HG03439 (cell line): ENCODE data around the gene DTX3L.

Experiments
- ATAC-seq: cut with Tn5 transposase; IDR thresholded peaks from one replicate; pipeline ENCODE4 v1.9.1; 2021; ENCODE audit warnings: mild to moderate bottlenecking, moderate library complexity; ENCODE audit not compliant: unreplicated experiment

Gene DTX3L

DNA sequence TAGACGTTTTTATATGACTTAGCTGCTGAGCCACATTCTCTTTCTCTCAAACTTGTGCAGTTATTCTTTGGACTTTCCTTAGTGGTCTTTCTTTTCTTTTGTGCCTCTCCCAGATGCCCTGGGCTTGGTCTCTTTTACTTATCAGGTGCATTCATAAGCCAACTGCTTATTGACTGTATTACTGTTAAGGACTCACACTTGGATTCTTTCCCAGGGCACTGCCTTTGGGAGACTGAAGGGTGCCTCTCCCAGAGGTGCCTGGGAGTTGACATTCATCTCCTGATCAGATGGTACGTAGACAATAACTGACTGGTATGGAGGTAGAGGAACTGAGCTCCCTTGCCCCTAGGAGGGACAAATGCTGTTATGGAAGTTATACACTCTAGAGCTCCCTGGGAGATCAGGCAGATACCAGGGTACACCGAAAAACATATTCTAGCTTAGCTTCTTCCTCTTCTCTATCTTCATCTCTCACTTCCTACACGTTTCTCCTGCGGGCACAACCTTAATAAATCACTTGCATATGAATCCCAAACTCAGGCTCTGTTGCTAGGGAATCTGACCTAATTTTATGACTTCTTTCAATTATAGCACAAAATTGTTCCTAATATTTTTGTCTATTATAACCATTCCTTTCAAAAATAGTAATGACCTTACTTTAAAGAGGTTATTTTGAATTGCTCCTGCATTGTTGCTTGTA lies 38.0 kb downstream of the DTX3L start:
- ATAC-seq: no peak

DNA sequence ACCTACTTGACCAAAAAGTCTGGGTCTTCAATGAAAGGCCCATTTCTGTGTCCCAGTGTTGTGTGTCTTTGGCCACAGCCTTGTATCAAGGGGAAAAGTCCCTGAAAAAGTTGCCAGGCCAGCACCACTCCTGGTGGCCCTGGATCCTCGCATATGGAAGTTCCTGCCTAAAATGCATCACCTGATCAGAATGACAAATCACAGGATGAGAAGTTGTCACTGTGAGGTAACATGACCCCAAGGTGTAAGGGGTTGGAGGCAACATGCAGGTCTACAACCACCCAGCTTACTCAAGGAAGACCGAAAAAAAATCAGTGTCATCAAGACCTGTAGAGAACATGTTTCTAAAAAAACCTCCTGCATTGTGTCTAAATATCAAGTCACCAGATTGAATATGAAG lies 38.9 kb downstream of the DTX3L start:
- no peak for ATAC-seq

DNA sequence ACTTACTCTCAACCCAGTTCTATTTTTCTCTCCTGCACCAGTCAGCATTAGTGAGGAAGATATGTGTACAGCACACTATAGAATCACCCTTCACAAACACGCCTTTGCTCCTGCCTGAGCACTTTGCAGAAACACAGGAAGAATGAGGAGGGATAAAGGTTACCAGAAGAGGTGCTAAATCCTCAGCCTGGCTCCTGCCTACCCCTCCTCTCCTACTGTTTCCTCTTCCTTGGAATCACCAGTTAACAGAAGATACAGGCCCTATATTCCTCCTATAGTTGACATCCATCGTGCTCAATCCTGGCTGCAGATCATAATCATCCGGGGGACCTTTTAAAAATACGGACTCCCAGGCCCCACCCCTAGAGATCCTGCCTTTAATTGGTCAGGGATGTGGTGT lies 42.2 kb downstream of the DTX3L start:
- no peak for ATAC-seq

DNA sequence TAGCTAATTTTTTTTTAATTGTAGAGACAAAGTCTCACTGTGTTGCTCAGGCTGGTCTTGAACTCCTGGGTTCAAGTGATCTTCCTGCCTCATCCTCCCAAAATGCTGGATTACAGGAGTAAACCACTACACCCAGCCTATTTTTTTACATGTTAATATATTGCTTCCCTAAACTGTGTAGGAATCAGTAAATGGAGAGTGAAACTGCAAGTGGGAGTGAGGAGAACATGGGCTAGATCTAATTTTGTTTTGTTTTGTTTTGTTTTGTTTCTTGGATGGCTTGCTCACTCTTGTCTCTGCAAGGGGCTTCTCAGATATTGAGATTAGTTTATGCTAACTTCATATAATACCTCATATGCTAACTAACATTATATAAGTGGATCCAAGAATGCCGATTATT lies 44.8 kb downstream of the DTX3L start:
- ATAC-seq: no peak

DNA sequence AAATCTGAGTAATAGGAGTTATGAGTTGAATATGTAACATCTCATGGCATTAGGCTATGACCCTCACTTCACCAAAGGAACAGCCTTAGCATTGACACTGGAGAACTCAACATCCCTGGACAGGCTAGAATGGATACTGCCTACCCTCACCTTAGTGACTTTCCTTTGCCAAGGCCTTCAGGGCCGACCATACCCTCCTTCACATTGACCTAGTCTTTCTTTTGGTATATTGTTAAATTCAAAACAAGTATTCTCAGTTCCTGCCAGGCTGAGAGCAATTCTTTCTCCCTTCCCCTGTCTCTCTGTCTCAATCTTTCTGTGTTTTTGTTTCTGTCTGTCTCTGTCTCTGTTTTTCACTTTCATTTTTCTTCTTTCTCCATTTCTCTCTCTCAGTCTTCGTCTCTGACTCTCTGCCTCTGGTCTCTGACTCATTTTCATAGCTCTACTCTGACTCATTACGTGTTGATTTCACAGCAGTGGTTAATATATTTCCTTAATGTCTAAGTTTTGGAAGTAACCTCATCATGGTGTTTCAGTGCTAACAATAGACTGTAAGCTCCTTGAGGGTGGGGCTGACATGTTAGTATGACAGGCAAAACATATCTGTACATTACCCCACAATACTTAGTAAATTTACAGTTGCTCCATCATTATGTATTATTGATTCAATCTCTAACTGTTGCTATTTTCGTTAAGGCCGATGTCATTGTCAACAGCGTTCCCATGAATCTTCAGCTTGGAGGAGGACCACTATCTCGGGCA lies 45.8 kb downstream of the DTX3L start:
- peak; percentile 92 for ATAC-seq

DNA sequence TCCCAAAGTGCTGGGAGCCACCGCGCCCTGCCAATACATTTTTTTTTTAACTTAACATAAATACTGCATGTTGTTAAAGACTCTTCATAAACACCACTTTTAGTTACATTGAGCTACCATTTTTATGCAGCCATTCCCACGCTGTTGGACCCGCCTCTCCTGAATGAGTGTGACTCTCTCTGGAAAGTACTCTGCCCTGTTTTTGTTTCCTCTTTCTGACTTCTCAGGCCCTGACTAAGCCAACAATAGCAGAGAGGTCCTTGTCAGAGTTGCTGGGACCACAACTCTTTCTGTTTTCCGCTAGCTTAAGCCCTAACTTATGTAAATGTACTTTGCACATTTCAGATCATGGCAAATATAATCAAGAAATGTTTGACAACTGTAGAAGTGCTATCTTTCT lies 48.6 kb downstream of the DTX3L start:
- ATAC-seq: no peak

DNA sequence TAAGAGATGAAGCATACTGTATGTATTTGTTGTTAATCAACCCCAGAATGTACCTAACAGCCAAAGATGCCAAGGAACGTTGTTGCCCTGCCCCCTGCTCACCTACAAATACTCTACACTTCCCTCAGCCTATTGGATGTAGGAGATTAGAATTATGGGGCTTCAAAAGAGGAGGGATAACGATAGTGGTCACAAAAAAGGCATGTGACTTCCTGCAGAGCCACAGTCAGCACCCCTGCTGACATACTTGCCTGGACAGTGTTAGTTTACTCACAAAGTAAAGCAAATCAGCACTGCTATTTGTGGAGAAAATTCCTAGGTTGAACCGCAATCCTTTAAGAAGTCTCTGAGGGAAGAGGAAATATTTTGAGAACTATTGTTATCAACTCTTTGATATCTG lies 51.2 kb downstream of the DTX3L start:
- ATAC-seq: no peak

DNA sequence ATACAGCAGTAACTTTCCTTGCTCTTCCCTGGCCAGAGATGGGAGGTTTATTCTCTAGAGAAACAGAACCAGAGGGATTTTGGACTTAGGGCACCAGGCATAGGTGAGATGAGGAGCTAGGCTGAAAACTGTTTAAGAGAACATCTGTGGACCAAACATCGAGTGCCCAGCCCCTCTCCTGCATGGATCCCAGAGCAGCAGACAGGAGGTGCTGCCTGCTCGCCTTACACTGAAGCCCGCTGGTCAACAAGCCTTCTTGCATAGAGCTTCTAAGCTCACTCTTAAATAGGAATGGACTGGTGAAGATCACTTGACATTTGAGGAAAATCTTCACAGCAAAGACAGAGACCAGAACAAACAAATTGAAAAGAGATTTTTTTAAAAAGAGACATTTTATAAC lies 54.5 kb downstream of the DTX3L start:
- no peak for ATAC-seq

DNA sequence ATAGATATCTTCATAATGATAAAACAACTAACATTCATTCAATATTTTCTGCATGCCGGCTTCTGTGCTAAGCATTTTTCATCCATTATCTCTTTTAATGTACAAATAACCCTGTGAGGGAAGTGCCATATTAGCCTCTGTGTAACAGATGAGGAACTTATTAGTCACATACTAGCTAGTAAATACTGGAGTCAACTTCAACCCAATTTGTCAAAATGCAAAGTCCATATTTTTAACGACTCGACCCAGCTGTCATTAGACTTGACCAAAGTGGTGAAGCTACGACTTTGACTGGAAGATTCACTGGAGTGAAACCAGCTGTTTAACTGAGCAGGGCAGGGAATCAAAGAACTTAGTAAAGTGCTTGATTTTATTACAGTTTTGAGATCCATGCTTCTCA lies 54.9 kb downstream of the DTX3L start:
- ATAC-seq: no peak

DNA sequence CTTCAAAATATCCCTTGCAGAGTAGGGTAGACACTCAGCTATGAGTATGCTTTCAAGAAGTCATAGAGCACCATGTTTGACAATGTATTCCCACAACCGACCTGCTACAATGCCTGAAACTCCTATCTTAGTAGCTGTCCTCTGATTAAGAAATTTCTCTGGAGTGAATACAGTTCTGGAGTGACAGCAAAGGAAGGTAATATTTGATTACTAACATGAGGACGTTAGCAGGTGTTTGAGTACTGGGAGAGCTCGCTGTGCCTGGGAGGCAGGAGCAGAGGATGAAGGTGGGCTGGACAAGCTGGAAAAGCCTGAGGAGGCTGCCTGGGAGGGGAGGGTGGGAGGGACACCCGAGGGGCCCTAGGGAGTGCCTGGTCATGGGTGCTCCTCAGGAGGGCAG lies 56.3 kb downstream of the DTX3L start:
- no peak for ATAC-seq

DNA sequence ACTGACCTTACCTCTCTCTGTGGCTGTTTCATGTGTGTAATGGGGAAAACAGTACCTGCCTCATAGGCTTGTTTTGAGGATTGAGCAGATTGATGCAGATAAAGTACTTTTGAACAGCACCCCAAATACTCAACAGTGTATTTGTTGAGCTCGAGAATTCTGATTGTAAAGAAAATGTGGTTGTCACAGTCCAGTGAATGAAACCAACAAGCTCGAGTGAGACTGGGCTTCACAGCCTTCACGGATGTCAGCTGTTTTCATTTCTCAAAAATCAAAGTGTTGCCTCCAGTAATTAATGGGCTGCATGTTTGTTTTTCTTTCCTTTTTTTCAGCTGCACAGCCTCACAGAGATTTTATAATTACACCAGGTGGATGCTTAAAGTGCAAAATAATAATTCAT lies 57.0 kb downstream of the DTX3L start:
- ATAC-seq: no peak

DNA sequence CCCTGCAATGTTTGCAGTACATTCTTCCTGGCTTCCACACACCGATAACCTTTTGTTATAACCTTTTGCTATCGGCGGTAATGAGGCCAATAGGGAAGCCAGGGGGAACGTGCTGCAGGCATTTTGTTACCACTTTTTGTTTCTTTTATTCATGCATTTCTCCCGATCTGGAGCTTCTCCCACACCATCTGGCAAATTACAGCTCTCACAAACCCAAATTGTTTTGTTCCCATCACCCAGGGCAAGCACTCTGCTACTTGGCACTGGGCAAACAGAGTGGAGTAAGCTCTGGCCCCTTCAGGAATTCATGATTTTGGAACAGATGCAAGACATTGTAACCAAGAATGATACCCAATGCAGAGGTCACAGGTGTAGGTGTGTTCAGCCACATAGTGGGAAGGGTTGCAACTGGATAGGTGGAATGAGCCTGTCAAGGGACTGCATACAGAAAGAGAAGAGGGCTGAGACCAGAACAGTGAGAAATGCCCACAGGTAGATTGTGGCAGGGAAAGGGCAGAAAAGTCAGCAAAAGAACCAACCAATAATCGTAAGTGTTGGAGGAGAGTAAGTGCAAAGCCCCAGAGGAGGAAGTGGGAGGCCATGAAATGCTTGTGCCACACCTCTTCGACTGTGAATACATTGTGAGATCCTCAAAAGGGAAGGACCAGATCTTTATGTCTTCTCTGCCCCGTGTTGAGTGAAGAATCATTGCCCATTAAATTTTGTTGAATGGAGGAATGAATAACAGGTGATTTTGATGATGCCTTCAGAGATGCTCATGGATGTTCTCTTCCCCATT lies 59.1 kb downstream of the DTX3L start:
- no peak for ATAC-seq
